Upper lobe of right lung (tissue), 1 donor: ENCODE data around the gene PCDHGA1. TPM values are rescaled to one million over a fixed set of nuclear protein-coding genes. Genes with fewer than 3 reads are reported as not detected.

Source experiments
- ATAC-seq: fragments of 200-7000 bp; cut with Tn5 transposase; one replicate; pipeline ENCODE4 v1.9.1; 2020; ENCODE audit warnings: mild to moderate bottlenecking, moderate library complexity
- DNase-seq: peaks from one replicate; pipeline ENCODE4 v3.0.0-alpha.2; 2020
- H3K27ac ChIP-seq: fragments of 200-600 bp; one replicate; pipeline ENCODE4 v1.8.0; 2022
- H3K27me3 ChIP-seq: fragments of 200-600 bp; one replicate; pipeline ENCODE4 v1.8.0; 2022; ENCODE audit warnings: mild to moderate bottlenecking
- H3K36me3 ChIP-seq: fragments of 200-600 bp; one replicate; pipeline ENCODE4 v1.8.0; 2022
- H3K4me1 ChIP-seq: fragments of 200-600 bp; one replicate; pipeline ENCODE4 v1.8.0; 2022
- H3K4me3 ChIP-seq: fragments of 200-600 bp; one replicate; pipeline ENCODE4 v1.8.0; 2022; ENCODE audit warnings: mild to moderate bottlenecking
- H3K9me3 ChIP-seq: fragments of 200-600 bp; one replicate; pipeline ENCODE4 v1.8.0; 2022
- intact Hi-C: fragments of 100-400 bp; cut with DNase I; formaldehyde crosslinking; loops from one replicate; pipeline ENCODE4 v1.11.0; 2022
- total RNA-seq: library from RNA; stranded (reverse); fragmentation: NEBNext Ultra II Directional; extraction: Animal tissue kit (Norgen Biotek cat#: 25700); gene quantifications from one replicate; pipeline ENCODE4 v1.2.1, GENCODE V29; 2021
- TF ChIP-seq, protein P1 (sequence below): fragments of 200-600 bp; IDR thresholded peaks from one replicate; pipeline ENCODE4 v1.8.0; 2022; ENCODE audit warnings: antibody characterized with exemption
- donor health status: DM: no; HTN: yes; CAD: no; lungs with severe emphysema.

The PCDHGA1 gene
- total RNA-seq, 1 donor from 2014 or later: 0.46 TPM

DNA sequence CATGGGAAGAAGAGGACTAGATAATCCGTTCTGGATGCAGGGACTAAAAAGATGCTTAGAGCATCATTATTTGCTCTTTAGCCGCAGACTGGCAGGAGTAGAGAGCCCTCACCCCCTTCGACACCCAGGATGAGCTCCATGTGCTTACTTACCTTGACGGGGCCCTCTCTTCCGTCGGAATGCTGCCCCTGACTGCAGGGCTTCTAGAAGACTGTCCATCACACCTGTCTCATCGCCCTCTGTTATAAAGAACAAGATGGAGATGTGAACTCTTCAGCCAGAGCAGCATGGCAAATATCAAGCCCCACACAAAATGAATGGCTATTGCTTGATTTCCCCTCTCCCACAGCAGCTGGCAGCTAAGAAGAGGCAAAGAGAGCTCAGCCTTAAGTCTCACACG, 193.7 kb downstream of the PCDHGA1 start:
- intact Hi-C loops: no loop called here
- peaks cover 72% of the 10 kb centered on the region for H3K4me1 ChIP-seq
- H3K4me3 ChIP-seq: no peak overlapping the region
- H3K27ac ChIP-seq: peak overlapping the region; percentile 56
- no peak for DNase-seq
- peaks cover 70% of the 10 kb centered on the region for H3K36me3 ChIP-seq
- H3K27me3 ChIP-seq: no peaks in the 10 kb centered on the region
- TF ChIP-seq, protein P1, sequence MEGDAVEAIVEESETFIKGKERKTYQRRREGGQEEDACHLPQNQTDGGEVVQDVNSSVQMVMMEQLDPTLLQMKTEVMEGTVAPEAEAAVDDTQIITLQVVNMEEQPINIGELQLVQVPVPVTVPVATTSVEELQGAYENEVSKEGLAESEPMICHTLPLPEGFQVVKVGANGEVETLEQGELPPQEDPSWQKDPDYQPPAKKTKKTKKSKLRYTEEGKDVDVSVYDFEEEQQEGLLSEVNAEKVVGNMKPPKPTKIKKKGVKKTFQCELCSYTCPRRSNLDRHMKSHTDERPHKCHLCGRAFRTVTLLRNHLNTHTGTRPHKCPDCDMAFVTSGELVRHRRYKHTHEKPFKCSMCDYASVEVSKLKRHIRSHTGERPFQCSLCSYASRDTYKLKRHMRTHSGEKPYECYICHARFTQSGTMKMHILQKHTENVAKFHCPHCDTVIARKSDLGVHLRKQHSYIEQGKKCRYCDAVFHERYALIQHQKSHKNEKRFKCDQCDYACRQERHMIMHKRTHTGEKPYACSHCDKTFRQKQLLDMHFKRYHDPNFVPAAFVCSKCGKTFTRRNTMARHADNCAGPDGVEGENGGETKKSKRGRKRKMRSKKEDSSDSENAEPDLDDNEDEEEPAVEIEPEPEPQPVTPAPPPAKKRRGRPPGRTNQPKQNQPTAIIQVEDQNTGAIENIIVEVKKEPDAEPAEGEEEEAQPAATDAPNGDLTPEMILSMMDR: no peak
- no peaks in the 10 kb centered on the region for H3K9me3 ChIP-seq
- ATAC-seq: no peak

DNA sequence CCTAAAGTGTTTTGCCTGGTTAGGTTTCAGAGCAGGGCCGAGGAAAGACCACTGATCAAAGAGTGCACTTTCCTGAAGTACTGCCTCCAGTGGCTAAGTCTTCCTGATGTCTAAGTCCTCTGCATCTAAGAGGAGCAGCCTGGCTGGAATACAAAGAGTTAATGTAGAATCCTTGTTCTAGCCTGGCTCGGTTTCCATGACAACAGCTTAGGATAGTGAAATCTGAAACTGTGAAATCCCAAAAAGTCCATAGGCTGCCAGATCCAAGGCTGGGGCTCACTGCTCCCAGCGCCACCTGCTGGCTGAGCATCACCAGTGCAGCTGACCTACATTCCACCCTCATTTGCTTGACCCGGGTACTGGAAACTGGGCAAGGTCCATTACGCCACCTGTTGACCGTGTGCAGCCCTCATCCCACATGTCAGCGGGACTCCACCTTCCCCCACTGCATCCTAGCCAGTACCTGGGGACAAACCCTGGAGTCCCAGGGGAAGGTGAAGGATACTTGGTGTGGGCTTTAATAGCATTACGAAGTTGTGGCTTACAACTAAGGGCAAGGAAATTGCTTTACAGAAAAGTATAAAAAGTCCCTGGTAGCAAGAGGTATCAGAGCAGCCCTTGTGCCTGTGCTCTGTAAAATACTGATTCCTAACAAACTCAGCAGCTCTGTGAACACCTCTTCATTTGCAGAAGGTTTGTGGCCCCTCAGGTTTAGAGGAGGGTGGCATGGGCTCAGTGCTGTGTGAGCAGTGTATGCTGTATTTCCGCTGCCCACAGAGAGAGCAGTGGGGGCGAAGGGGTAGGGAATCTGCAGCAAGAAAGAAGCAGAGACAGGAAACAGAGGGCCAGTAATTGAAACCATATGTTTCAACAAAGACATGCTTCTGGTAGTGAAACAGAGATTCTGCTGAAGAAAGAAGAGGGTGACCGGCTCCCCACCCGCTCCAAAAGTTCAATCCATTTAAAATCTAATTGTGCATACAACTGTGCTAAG, 194.6 kb downstream of the PCDHGA1 start:
- H3K9me3 ChIP-seq: no peaks in the 10 kb centered on the region
- peak overlapping the region; percentile 70 for H3K27ac ChIP-seq
- peaks cover 67% of the 10 kb centered on the region for H3K36me3 ChIP-seq
- intact Hi-C loops: no loop called here
- DNase-seq: peak; percentile 89
- H3K4me1 ChIP-seq: peaks cover 72% of the 10 kb centered on the region
- H3K27me3 ChIP-seq: no peaks in the 10 kb centered on the region
- H3K4me3 ChIP-seq: no peak overlapping the region
- TF ChIP-seq, protein P1: peak; percentile 99
- peak; percentile 96 for ATAC-seq

- H3K36me3 ChIP-seq: peaks cover 64% of the 10 kb centered on the region
- DNase-seq: no peak
- intact Hi-C loops: no loop called here
These were observed 195.3 kb downstream of the PCDHGA1 start for GRCh38 chr5:141525653-141526052.

GRCh38 chr5:141527426-141527825, 197.1 kb downstream of the PCDHGA1 start:
- intact Hi-C loops: no loop called here
- H3K4me1 ChIP-seq: peaks cover 51% of the 10 kb centered on the region
- H3K9me3 ChIP-seq: no peaks in the 10 kb centered on the region
- peak overlapping the region; percentile 77 for H3K27ac ChIP-seq
- TF ChIP-seq, protein P1: no peak
- no peak overlapping the region for H3K4me3 ChIP-seq
- ATAC-seq (no peak), DNase-seq (no peak)
- H3K36me3 ChIP-seq: peaks cover 74% of the 10 kb centered on the region
- H3K27me3 ChIP-seq: no peaks in the 10 kb centered on the region

More at GRCh38 chr5:141525653-141526052, 195.3 kb downstream of the PCDHGA1 start:
- Histone ChIP-seq H3K9me3 (no peaks in the 10 kb centered on the region), H3K4me3 (no peak overlapping the region), H3K4me1 (peaks cover 69% of the 10 kb centered on the region), H3K27me3 (no peaks in the 10 kb centered on the region), H3K27ac (peak overlapping the region; percentile 70)
- ATAC-seq: no peak
- TF ChIP-seq, protein P1: no peak

DNA sequence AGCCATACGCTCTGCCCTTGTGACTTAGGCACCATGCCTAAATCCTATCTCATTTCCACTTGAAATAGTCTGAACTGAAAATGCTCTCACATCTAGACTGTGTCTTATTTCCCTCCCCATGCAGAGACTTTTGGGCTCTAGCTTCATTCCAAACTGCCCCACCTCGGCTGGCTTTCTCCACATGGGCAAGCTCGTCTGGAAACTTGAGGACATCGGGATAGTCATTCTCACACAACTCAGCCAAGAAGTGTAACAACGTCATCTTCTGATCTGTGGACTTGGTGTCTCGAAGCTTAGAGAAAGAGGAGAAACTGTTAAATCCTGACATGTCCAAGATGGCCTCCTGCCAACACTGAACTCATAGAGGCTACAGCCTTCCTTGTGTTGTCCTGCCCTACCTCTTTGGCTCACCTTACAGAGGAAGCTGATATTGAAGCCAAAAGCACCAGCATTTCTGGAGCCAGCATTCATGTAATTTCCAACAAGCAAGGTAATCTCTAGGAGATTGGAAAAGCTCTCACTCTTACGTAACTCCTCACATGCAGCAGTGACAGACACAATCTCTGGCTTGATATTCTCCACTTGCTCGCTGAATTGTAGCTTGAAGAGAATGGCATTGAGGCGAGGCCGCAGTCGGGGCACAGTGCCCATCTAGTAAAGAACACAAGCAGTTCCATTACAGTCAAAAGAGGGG, 198.1 kb downstream of the PCDHGA1 start:
- H3K36me3 ChIP-seq: peaks cover 75% of the 10 kb centered on the region
- intact Hi-C loops: no loop called here
- H3K27me3 ChIP-seq: no peaks in the 10 kb centered on the region
- ATAC-seq: no peak
- H3K9me3 ChIP-seq: no peaks in the 10 kb centered on the region
- H3K4me1 ChIP-seq: peaks cover 41% of the 10 kb centered on the region
- TF ChIP-seq, protein P1: no peak
- no peak overlapping the region for H3K4me3 ChIP-seq
- H3K27ac ChIP-seq: peak overlapping the region; percentile 77
- no peak for DNase-seq
